ENCODE results near the gene LRRC17. TPM values are rescaled to one million over a fixed set of nuclear protein-coding genes. Genes with fewer than 3 reads are reported as not detected.
"Not testable (repeated sequence)": the region's sequence is repeated elsewhere in the genome, so short reads cannot be mapped to it uniquely, and the experiment has no call there.

Gene LRRC17
- total RNA-seq, 4 donors from 2014 or later, result 1.1 to 4.5 (median 3.1) TPM

- peaks cover 3% of the 10 kb centered on the region for H3K4me1 ChIP-seq
- no peak overlapping the region for H3K27ac ChIP-seq
- no peaks in the 10 kb centered on the region for H3K27me3 ChIP-seq
- no peak overlapping the region for H3K4me3 ChIP-seq
- no peak for TF ChIP-seq POLR2AphosphoS5 (IDR thresholded peaks at IDR 0.05)
- no peak for TF ChIP-seq EP300 (IDR thresholded peaks at IDR 0.05)
- no peak for TF ChIP-seq POLR2A (IDR thresholded peaks at IDR 0.05)
- no peak for TF ChIP-seq CTCF (IDR thresholded peaks at IDR 0.05)
- H3K36me3 ChIP-seq, result no peaks in the 10 kb centered on the region
- H3K9me3 ChIP-seq, result no peaks in the 10 kb centered on the region
- WGBS, result 71% methylated on average over 5 of the region's 5 CpGs
- no peak for DNase-seq (ENCODE audit: low spot score in 2 of 2)
These were observed 30.8 kb downstream of the LRRC17 start for GRCh38 chr7:102943423-102944169.

GRCh38 chr7:102944241-102944640 is 31.4 kb downstream of the LRRC17 start:
- no peaks in the 10 kb centered on the region for H3K9me3 ChIP-seq
- no peaks in the 10 kb centered on the region for H3K27me3 ChIP-seq
- peaks cover 3% of the 10 kb centered on the region for H3K4me1 ChIP-seq
- DNase-seq (ENCODE audit: low spot score in 2 of 2), result no peak
- H3K27ac ChIP-seq, result no peak overlapping the region
- no peaks in the 10 kb centered on the region for H3K36me3 ChIP-seq
- 93% methylated on average over 4 of the region's 4 CpGs for WGBS
- no peak overlapping the region for H3K4me3 ChIP-seq
- TF ChIP-seq EP300 (IDR thresholded peaks at IDR 0.05) (no peak), CTCF (IDR thresholded peaks at IDR 0.05) (no peak), POLR2AphosphoS5 (IDR thresholded peaks at IDR 0.05) (no peak), POLR2A (IDR thresholded peaks at IDR 0.05) (no peak)

- DNase-seq (ENCODE audit: low spot score in 2 of 2), result no peak
- 94% methylated on average over 3 of the region's 3 CpGs for WGBS
- no peaks in the 10 kb centered on the region for H3K27me3 ChIP-seq
- H3K36me3 ChIP-seq, result no peaks in the 10 kb centered on the region
- H3K27ac ChIP-seq, result no peak overlapping the region
- H3K9me3 ChIP-seq, result peaks cover 6% of the 10 kb centered on the region
- no peak overlapping the region for H3K4me3 ChIP-seq
- TF ChIP-seq EP300 (IDR thresholded peaks at IDR 0.05) (no peak), POLR2AphosphoS5 (IDR thresholded peaks at IDR 0.05) (no peak), CTCF (IDR thresholded peaks at IDR 0.05) (no peak), POLR2A (IDR thresholded peaks at IDR 0.05) (no peak)
- no peaks in the 10 kb centered on the region for H3K4me1 ChIP-seq
These were observed 39.0 kb downstream of the LRRC17 start for GRCh38 chr7:102951839-102952238.

- TF ChIP-seq POLR2A (IDR thresholded peaks at IDR 0.05) (no peak), POLR2AphosphoS5 (IDR thresholded peaks at IDR 0.05) (no peak), CTCF (IDR thresholded peaks at IDR 0.05) (no peak), EP300 (IDR thresholded peaks at IDR 0.05) (no peak)
- DNase-seq (ENCODE audit: low spot score in 2 of 2), result no peak
- no peak overlapping the region for H3K4me3 ChIP-seq
- peaks cover 8% of the 10 kb centered on the region for H3K9me3 ChIP-seq
- no peaks in the 10 kb centered on the region for H3K4me1 ChIP-seq
- no peaks in the 10 kb centered on the region for H3K36me3 ChIP-seq
- no peak overlapping the region for H3K27ac ChIP-seq
- no peaks in the 10 kb centered on the region for H3K27me3 ChIP-seq
These were observed 40.6 kb downstream of the LRRC17 start for GRCh38 chr7:102953406-102953805.

- not testable (repeated sequence) for H3K9me3 ChIP-seq; H3K36me3 ChIP-seq; DNase-seq (ENCODE audit: low spot score in 2 of 2); H3K27me3 ChIP-seq; H3K4me1 ChIP-seq; H3K4me3 ChIP-seq; H3K27ac ChIP-seq
- 94% methylated on average over 4 of the region's 4 CpGs for WGBS
These were observed 41.6 kb downstream of the LRRC17 start for GRCh38 chr7:102954359-102954758.

- not testable (repeated sequence) for H3K4me3 ChIP-seq; H3K9me3 ChIP-seq; H3K27ac ChIP-seq; H3K27me3 ChIP-seq; DNase-seq (ENCODE audit: low spot score in 2 of 2); H3K36me3 ChIP-seq; H3K4me1 ChIP-seq
- WGBS, result 92% methylated on average over 3 of the region's 3 CpGs
These were observed 45.2 kb downstream of the LRRC17 start for GRCh38 chr7:102958004-102958403.

GRCh38 chr7:102961993-102962392 is 49.2 kb downstream of the LRRC17 start:
- not testable (repeated sequence) for H3K27me3 ChIP-seq; H3K36me3 ChIP-seq; H3K9me3 ChIP-seq; DNase-seq (ENCODE audit: low spot score in 2 of 2); H3K4me1 ChIP-seq; H3K4me3 ChIP-seq; H3K27ac ChIP-seq
- WGBS, result 31% methylated on average over 1 of the region's 2 CpGs

All from suprapubic skin (tissue), 4 donors.